Parathyroid adenoma (tissue), 2 donors: Measurements from ENCODE around the gene ZC3H13.

Experiments
- H2AFZ ChIP-seq: fragments of 300-600 bp; sonication (generic); one replicate; pipeline ENCODE4 v1.7.0; 2017; ENCODE audit warnings: antibody characterized with exemption, mild to moderate bottlenecking
- H3K27ac ChIP-seq: fragments of 300-600 bp; sonication (generic); one replicate; pipeline ENCODE4 v1.7.0; 2017
- H3K27me3 ChIP-seq: fragments of 300-600 bp; sonication (generic); one replicate; pipeline ENCODE4 v1.7.0; 2017; ENCODE audit warnings: low read length; ENCODE audit not compliant: control insufficient read depth, insufficient read depth
- H3K36me3 ChIP-seq: fragments of 300-600 bp; sonication (generic); one replicate; pipeline ENCODE4 v1.7.0; 2017; ENCODE audit warnings: low read length; ENCODE audit not compliant: control insufficient read depth, insufficient read depth
- H3K4me1 ChIP-seq: fragments of 300-600 bp; sonication (generic); one replicate; pipeline ENCODE4 v1.7.0; 2017; ENCODE audit warnings: control low read depth
- H3K4me2 ChIP-seq: fragments of 300-600 bp; sonication (generic); one replicate; pipeline ENCODE4 v1.7.0; 2017; ENCODE audit warnings: low read length
- H3K4me3 ChIP-seq: fragments of 300-600 bp; sonication (generic); one replicate; pipeline ENCODE4 v1.7.0; 2017; ENCODE audit warnings: low read depth, low read length
- H3K79me2 ChIP-seq: fragments of 300-600 bp; sonication (generic); one replicate; pipeline ENCODE4 v1.7.0; 2017; ENCODE audit warnings: control low read depth
- H3K9ac ChIP-seq: fragments of 300-600 bp; sonication (generic); one replicate; pipeline ENCODE4 v1.7.0; 2017; ENCODE audit warnings: mild to moderate bottlenecking
- H3K9me3 ChIP-seq: fragments of 300-600 bp; sonication (generic); one replicate; pipeline ENCODE4 v1.7.0; 2017; ENCODE audit warnings: low read length; ENCODE audit not compliant: control insufficient read depth
- TF ChIP-seq, protein P1 (sequence below): fragments of 300-600 bp; sonication (generic); IDR thresholded peaks from one replicate; pipeline ENCODE4 v1.7.0; 2017; ENCODE audit warnings: antibody characterized with exemption, mild to moderate bottlenecking
- donor health status: primary hyperparathyroidism.

ZC3H13 gene

DNA sequence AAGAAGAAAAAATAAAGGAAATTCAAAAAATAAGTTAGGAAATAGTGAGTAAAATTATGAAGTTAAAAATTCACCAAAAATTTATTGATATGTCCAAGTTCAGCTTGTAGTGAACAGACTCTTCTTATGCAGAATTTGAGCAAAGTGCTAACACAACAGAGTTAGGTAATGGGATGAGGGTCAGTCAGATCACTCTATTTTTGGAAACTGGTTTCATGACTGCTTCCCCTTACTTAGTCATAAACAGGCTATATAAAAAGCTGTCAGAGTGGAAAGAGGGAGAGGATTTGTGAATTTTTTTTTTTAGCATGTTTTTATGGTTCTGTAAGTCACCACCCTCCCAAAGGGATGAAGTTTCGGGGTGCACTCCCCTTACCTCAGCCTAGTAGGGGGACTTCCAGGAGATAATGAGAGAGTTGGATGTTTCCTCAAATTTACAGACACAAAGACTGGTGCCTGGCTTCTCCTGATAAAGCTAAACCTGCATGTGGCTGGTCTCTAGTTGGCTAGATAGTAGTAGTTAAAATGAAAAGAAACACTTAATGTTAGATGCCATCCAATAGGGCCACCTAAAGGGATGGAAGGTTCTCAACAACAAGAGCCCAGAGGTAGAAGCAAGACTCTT, 47.8 kb upstream of the ZC3H13 start:
- Histone ChIP-seq H3K4me1 (no peaks in the 10 kb centered on the region), H3K9me3 (no peaks in the 10 kb centered on the region), H3K4me3 (no peak overlapping the region), H3K9ac (no peak overlapping the region), H3K27me3 (no peaks in the 10 kb centered on the region), H3K36me3 (no peaks in the 10 kb centered on the region), H3K79me2 (no peaks in the 10 kb centered on the region), H2AFZ (no peak overlapping the region), H3K4me2 (no peak overlapping the region), H3K27ac (no peak overlapping the region)
- TF ChIP-seq, protein P1, sequence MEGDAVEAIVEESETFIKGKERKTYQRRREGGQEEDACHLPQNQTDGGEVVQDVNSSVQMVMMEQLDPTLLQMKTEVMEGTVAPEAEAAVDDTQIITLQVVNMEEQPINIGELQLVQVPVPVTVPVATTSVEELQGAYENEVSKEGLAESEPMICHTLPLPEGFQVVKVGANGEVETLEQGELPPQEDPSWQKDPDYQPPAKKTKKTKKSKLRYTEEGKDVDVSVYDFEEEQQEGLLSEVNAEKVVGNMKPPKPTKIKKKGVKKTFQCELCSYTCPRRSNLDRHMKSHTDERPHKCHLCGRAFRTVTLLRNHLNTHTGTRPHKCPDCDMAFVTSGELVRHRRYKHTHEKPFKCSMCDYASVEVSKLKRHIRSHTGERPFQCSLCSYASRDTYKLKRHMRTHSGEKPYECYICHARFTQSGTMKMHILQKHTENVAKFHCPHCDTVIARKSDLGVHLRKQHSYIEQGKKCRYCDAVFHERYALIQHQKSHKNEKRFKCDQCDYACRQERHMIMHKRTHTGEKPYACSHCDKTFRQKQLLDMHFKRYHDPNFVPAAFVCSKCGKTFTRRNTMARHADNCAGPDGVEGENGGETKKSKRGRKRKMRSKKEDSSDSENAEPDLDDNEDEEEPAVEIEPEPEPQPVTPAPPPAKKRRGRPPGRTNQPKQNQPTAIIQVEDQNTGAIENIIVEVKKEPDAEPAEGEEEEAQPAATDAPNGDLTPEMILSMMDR: no peak

DNA sequence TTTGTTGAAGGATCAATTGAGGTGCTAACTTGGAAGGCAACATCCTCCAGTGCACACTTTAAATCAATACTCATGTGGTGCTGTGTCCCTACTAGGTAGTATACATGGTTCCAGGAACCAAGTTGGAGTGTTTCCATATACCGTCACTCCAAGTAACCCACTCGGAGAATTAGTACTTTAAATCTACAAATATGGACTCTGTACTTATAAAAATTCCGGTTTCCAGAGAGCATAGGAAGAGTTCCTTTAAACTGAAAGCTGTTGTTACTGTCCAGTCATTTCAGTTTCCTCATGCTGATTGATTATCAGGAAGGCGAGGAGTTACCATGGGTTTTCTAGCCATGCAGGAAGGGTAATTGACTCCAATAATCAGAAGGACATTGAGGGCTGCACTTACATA, 45.1 kb upstream of the ZC3H13 start:
- Histone ChIP-seq H3K9me3 (no peaks in the 10 kb centered on the region), H3K9ac (no peak overlapping the region), H3K27ac (no peak overlapping the region), H2AFZ (no peak overlapping the region), H3K36me3 (no peaks in the 10 kb centered on the region), H3K79me2 (no peaks in the 10 kb centered on the region), H3K4me1 (no peaks in the 10 kb centered on the region), H3K27me3 (no peaks in the 10 kb centered on the region), H3K4me2 (no peak overlapping the region), H3K4me3 (no peak overlapping the region)
- TF ChIP-seq, protein P1: no peak

DNA sequence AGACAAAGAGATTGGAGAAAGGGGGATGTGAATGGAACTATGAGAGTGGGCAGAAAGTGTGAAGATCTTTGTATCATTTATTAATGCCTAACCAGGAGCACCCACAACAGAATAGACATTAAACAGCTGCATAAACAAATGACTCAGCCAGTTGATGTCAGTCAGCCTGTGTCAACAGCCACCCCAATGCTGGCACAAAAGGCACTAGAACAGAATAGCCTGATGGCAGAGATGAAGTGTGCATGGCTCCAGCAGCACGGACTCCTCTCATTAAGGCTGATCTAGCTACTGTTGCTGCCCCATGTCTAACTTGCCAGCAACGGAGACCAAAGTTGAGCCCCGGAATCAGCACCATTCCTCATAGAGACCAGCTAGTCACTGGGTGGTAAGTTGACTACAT, 44.5 kb upstream of the ZC3H13 start:
- Histone ChIP-seq H3K4me3 (no peak overlapping the region), H3K4me1 (no peaks in the 10 kb centered on the region), H3K27ac (no peak overlapping the region), H2AFZ (no peak overlapping the region), H3K36me3 (no peaks in the 10 kb centered on the region), H3K9me3 (no peaks in the 10 kb centered on the region), H3K27me3 (no peaks in the 10 kb centered on the region), H3K9ac (no peak overlapping the region), H3K4me2 (no peak overlapping the region), H3K79me2 (no peaks in the 10 kb centered on the region)
- TF ChIP-seq, protein P1: no peak

DNA sequence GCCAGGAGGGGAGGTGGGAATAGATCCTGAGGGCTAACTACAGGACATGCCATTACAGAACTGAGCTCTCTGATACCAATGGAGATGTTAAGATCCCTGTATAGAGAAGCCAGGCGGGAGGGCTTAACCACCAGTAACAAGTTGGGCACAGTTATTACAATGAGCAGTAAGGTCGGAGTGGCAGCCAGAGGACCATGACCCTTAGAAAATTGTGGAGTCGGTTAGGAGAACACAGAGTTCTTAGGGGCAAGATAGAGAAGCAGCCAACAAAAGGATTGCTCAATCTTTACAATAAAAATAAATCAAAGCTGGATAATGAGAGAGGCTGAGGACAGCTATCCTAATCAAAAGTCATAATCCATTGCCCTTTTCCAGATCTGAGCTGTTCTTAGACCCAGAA, 41.9 kb upstream of the ZC3H13 start:
- Histone ChIP-seq H2AFZ (no peak overlapping the region), H3K36me3 (no peaks in the 10 kb centered on the region), H3K4me1 (no peaks in the 10 kb centered on the region), H3K4me2 (no peak overlapping the region), H3K9ac (no peak overlapping the region), H3K27me3 (no peaks in the 10 kb centered on the region), H3K79me2 (no peaks in the 10 kb centered on the region), H3K9me3 (no peaks in the 10 kb centered on the region), H3K4me3 (no peak overlapping the region), H3K27ac (no peak overlapping the region)
- TF ChIP-seq, protein P1: no peak
